T follicular helper cell (primary cell): ENCODE data around the gene TMEM218.

Experiments
- DNase-seq: peaks from one replicate; pipeline ENCODE4 v3.0.0-alpha.2; 2020; ENCODE audit warnings: low read depth

The TMEM218 gene

GRCh38 chr11:125055107-125055715, 56.2 kb downstream of the TMEM218 start:
- no peak for DNase-seq

GRCh38 chr11:125053167-125053566, 58.3 kb downstream of the TMEM218 start:
- no peak for DNase-seq

GRCh38 chr11:125052047-125052446, 59.4 kb downstream of the TMEM218 start:
- no peak for DNase-seq

GRCh38 chr11:125049164-125049792, 62.1 kb downstream of the TMEM218 start:
- no peak for DNase-seq
